ENCODE results near the gene REXO1. TPM values are rescaled to one million over a fixed set of nuclear protein-coding genes. Genes with fewer than 3 reads are reported as not detected.

Gene REXO1
- total and polyA plus RNA-seq, 2 of the 13 experiments (the other 11 are each of a cell fraction or from before 2014, with no cell fraction given): 5.0 to 11.2 TPM

- no peak for TF ChIP-seq ZXDC (CRISPR knock-in tag; IDR thresholded peaks at IDR 0.05)
- TF ChIP-seq ZNF280D (CRISPR knock-in tag; IDR thresholded peaks at IDR 0.05): no peak
- TF ChIP-seq POGK (CRISPR knock-in tag; conservative IDR thresholded peaks at IDR 0.05): no peak
- no peak for TF ChIP-seq MLXIP (CRISPR knock-in tag; IDR thresholded peaks at IDR 0.05; ENCODE audit: borderline replicate concordance)
- TF ChIP-seq CHCHD3 (CRISPR knock-in tag; IDR thresholded peaks at IDR 0.05): no peak
- no peak for TF ChIP-seq ZNF337 (CRISPR knock-in tag; IDR thresholded peaks at IDR 0.05; ENCODE audit: borderline replicate concordance, low read depth)
- TF ChIP-seq SP5 (CRISPR knock-in tag; IDR thresholded peaks at IDR 0.05; ENCODE audit: borderline replicate concordance, low read depth): no peak
- no peak for TF ChIP-seq NR3C1 (CRISPR knock-in tag; IDR thresholded peaks at IDR 0.05)
- no peak for TF ChIP-seq CC2D1A (CRISPR knock-in tag; IDR thresholded peaks at IDR 0.05)
- peak; percentile 60; the same call in 1 of the 2 replicates for TF ChIP-seq GMEB1 (CRISPR knock-in tag; IDR thresholded peaks at IDR 0.05; ENCODE audit: borderline replicate concordance)
- TF ChIP-seq DNMT1 (CRISPR knock-in tag; IDR thresholded peaks at IDR 0.05): no peak; the same call in 1 of the 2 replicates
- TF ChIP-seq SATB2 (CRISPR knock-in tag; IDR thresholded peaks at IDR 0.05): no peak
- no peak for TF ChIP-seq MBNL3 (CRISPR knock-in tag; conservative IDR thresholded peaks at IDR 0.05)
- TF ChIP-seq REL (CRISPR knock-in tag; conservative IDR thresholded peaks at IDR 0.05): no peak
- TF ChIP-seq EED (CRISPR knock-in tag; IDR thresholded peaks at IDR 0.05): no peak
- no peak for TF ChIP-seq ZNF7 (CRISPR knock-in tag; IDR thresholded peaks at IDR 0.05)
These were observed 8.4 kb downstream of the REXO1 start (continued) for GRCh38 chr19:1839658-1840540.

Data from HepG2 (cell line).